ENCODE measurements around the gene BLTP3B.
A peak's percentile ranks its signal among the peaks of the same experiment; 100 is the strongest.

- TF ChIP-seq POLR2A (IDR thresholded peaks at IDR 0.05) (no peak), CTCF (IDR thresholded peaks at IDR 0.05) (no peak), EP300 (IDR thresholded peaks at IDR 0.05) (peak in 1 of 2 donors; percentile 57)
Measured at GRCh38 chr12:100127766-100128511, 14.7 kb downstream of the BLTP3B start.
